GM12801 (cell line): ENCODE data around the gene TRIM61.

Experiments used
- TF ChIP-seq, protein P1 (sequence below): IDR thresholded peaks from one replicate; pipeline ENCODE4 v1.5.1; 2011; ENCODE audit warnings: control low read depth; ENCODE audit not compliant: insufficient read length; ENCODE audit errors: extremely low read depth

Gene TRIM61

DNA sequence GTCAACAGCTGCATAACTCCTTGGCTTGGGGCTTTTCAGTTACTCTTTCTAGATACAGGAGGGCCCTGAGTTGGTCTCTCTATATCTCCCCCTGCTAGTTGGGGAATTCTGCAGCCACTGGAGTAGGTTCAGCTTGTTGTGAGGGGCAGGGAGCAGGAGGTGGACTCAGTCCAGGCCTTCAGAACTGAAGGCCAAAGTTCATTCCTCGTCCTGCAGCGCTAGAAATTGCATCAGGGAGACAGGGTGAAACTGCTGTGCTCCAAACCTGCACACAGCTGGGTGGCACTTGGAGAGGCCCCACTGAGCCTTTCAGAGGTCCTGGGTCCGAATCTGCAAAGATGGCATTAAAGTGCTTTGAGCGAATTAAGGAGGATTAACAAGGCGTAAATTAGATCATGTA is 29.4 kb upstream of the TRIM61 start:
- TF ChIP-seq, protein P1, sequence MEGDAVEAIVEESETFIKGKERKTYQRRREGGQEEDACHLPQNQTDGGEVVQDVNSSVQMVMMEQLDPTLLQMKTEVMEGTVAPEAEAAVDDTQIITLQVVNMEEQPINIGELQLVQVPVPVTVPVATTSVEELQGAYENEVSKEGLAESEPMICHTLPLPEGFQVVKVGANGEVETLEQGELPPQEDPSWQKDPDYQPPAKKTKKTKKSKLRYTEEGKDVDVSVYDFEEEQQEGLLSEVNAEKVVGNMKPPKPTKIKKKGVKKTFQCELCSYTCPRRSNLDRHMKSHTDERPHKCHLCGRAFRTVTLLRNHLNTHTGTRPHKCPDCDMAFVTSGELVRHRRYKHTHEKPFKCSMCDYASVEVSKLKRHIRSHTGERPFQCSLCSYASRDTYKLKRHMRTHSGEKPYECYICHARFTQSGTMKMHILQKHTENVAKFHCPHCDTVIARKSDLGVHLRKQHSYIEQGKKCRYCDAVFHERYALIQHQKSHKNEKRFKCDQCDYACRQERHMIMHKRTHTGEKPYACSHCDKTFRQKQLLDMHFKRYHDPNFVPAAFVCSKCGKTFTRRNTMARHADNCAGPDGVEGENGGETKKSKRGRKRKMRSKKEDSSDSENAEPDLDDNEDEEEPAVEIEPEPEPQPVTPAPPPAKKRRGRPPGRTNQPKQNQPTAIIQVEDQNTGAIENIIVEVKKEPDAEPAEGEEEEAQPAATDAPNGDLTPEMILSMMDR, result no peak

DNA sequence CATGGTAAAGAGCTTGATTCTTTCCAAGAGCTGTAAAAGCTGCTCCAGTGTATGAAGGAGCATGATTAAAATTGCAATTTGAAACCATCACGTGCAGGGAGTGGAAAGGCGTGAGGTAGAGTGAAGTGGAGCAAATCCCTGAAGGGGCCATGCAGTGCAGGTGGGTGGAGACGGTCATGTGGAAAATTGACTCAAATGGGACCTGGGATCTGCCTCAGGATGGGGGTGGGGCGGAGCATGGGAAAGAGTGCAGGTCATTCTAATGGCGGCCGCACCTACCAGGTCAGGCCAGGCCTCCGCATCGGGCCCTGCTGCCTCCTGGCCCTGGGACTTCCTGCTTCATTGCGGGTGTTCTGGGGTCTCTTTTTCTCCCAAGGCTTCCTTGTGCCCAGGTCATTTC is 29.0 kb upstream of the TRIM61 start:
- TF ChIP-seq, protein P1, result no peak

DNA sequence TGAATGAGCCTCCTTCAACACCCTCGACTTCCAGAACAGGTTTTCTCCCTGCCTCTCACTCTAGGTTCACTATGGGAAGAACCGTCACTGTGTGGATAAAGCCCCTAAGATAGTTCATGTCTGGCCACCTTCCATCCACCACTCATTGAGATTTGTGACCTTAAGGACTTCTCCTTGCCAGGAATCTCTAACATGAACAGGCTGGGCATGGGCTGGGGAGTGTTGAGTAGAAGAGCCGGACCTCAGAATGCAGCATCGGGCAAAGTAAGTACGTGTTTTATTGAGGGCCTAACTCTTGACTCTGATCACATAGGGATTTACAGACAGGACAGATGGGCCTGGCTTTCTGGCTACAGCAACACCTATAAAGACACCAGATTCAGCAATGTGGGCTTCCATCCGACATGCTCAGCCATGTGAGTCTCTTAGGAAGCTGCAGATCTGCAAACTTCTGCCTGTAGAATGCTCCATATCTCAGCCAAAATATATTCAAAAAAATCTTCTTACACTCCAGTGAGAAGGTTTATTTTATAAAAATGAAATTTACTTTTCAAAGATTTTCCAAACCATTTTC is 28.0 kb upstream of the TRIM61 start:
- TF ChIP-seq, protein P1, result no peak

GRCh38 chr4:164997941-164998340 is 20.5 kb upstream of the TRIM61 start:
- TF ChIP-seq, protein P1, result no peak

GRCh38 chr4:164997324-164997723 is 19.9 kb upstream of the TRIM61 start:
- TF ChIP-seq, protein P1, result no peak

GRCh38 chr4:164989471-164989870 is 12.0 kb upstream of the TRIM61 start:
- TF ChIP-seq, protein P1, result no peak

GRCh38 chr4:164959896-164960295 is 17.6 kb downstream of the TRIM61 start:
- TF ChIP-seq, protein P1, result no peak
